ENCODE results near the gene EPS8L1. TPM values are rescaled to one million over a fixed set of nuclear protein-coding genes. Genes with fewer than 3 reads are reported as not detected.

Gene EPS8L1
- total RNA-seq, 2 experiments from 2014 or later: 2.0 to 2.2 TPM

GRCh38 chr19:55117663-55118391 is 42.2 kb downstream of the EPS8L1 start:
- ATAC-seq (ENCODE audit: poor library complexity) (peak; percentile 89), DNase-seq (peak; percentile 91 to 99 (median 97))
- Histone ChIP-seq H3K9me3 (ENCODE audit: control insufficient read depth in 1 of 2, insufficient read depth in 1 of 2, low read length in 2 of 2) (peaks cover 0 to 3% of the 10 kb centered on the region in 2 experiments), H3K4me3 (ENCODE audit: low read length) (peak overlapping the region; percentile 60), H3K4me1 (ENCODE audit: insufficient read depth, low read length) (peaks cover 47% of the 10 kb centered on the region), H3K27ac (ENCODE audit: low read depth in 1 of 2, low read length in 2 of 2) (no peak overlapping the region), H3K27me3 (ENCODE audit: control insufficient read depth in 1 of 2, insufficient read depth in 2 of 2, low read length in 2 of 2) (no peaks in the 10 kb centered on the region), H3K36me3 (ENCODE audit: insufficient read depth, low read length) (peaks cover 9% of the 10 kb centered on the region)
- ChIA-PET POLR2A (interaction anchor here (0.6 to 2.1 kb wide), 17 partner anchors 29 to 669 kb away, joined by 3 to 11 read pairs (median 4); partner anchors contain the start of genes DNAAF3, FIZ1, HSPBP1 and KMT5C), CTCF (interaction anchor here (1.0 to 2.4 kb wide), 3 partner anchors 29 to 359 kb away, joined by 3 to 8 read pairs (median 5); partner anchors contain the start of gene ZNF628)
- intact Hi-C loops (cut with DNase I, micrococcal nuclease): loop anchor here in 1 of 2 experiments (1.0 to 5.0 kb wide), 7 partner anchors 29 to 539 kb away; partner anchors contain the start of genes PPP6R1, RDH13 and U2AF2
- no peaks in the 10 kb centered on the region for H3K27me3 Mint-ChIP-seq
- H3K9me3 Mint-ChIP-seq: no peaks in the 10 kb centered on the region
- H3K36me3 Mint-ChIP-seq (ENCODE audit: low read depth): peaks cover 16% of the 10 kb centered on the region
- no peak for TF ChIP-seq CTCF (IDR thresholded peaks at IDR 0.05)
- peak overlapping the region; percentile 85 for H3K27ac Mint-ChIP-seq
- H3K4me1 Mint-ChIP-seq (ENCODE audit: low read depth): peaks cover 37% of the 10 kb centered on the region
- H3K4me3 Mint-ChIP-seq: peak overlapping the region; percentile 92

GRCh38 chr19:55118401-55118991 is 42.8 kb downstream of the EPS8L1 start:
- Mint-ChIP-seq H3K27me3 (peaks cover 2% of the 10 kb centered on the region), H3K27ac (peak overlapping the region; percentile 85), H3K9me3 (no peaks in the 10 kb centered on the region), H3K4me1 (ENCODE audit: low read depth) (peaks cover 37% of the 10 kb centered on the region), H3K36me3 (ENCODE audit: low read depth) (peaks cover 16% of the 10 kb centered on the region), H3K4me3 (peak overlapping the region; percentile 92)
- H3K4me1 ChIP-seq (ENCODE audit: insufficient read depth, low read length): peaks cover 47% of the 10 kb centered on the region
- no peak for TF ChIP-seq CTCF (IDR thresholded peaks at IDR 0.05)
- DNase-seq (peak in 4 of 14 experiments; percentile 19 to 47 (median 26)), ATAC-seq (ENCODE audit: poor library complexity) (no peak)
- ChIA-PET CTCF (interaction anchor here (1.5 to 2.4 kb wide), 2 partner anchors 30 to 42 kb away, joined by 5 to 8 read pairs; no protein-coding TSS in a partner anchor), POLR2A (interaction anchor here (0.6 to 1.9 kb wide), 8 partner anchors 37 to 670 kb away, joined by 3 to 10 read pairs (median 5); partner anchors contain the start of genes FIZ1, KMT5C, LENG8 and RDH13)
- intact Hi-C loops (cut with DNase I, micrococcal nuclease): loop anchor here in 1 of 2 experiments (2.0 to 5.0 kb wide), 4 partner anchors 116 to 539 kb away; partner anchors contain the start of gene U2AF2
- no peak overlapping the region for H3K27ac ChIP-seq (ENCODE audit: low read depth in 1 of 2, low read length in 2 of 2)
- H3K4me3 ChIP-seq (ENCODE audit: low read length): peak overlapping the region; percentile 60
- H3K9me3 ChIP-seq (ENCODE audit: control insufficient read depth in 1 of 2, insufficient read depth in 1 of 2, low read length in 2 of 2): peaks cover 0 to 3% of the 10 kb centered on the region in 2 experiments
- no peaks in the 10 kb centered on the region for H3K27me3 ChIP-seq (ENCODE audit: control insufficient read depth in 1 of 2, insufficient read depth in 2 of 2, low read length in 2 of 2)
- H3K36me3 ChIP-seq (ENCODE audit: insufficient read depth, low read length): peaks cover 6% of the 10 kb centered on the region

- ChIA-PET POLR2A (interaction anchor here (1.7 kb wide), 1 partner anchor 56 kb away, joined by 5 read pairs; the partner anchor contains the start of gene RDH13), CTCF (interaction anchor here (1.1 kb wide), 1 partner anchor 173 kb away, joined by 3 read pairs; no protein-coding TSS in a partner anchor)
- no peak for TF ChIP-seq CTCF (IDR thresholded peaks at IDR 0.05)
- Histone ChIP-seq H3K27me3 (ENCODE audit: control insufficient read depth in 1 of 2, insufficient read depth in 2 of 2, low read length in 2 of 2) (no peaks in the 10 kb centered on the region), H3K9me3 (ENCODE audit: control insufficient read depth in 1 of 2, insufficient read depth in 1 of 2, low read length in 2 of 2) (peaks cover 0 to 3% of the 10 kb centered on the region in 2 experiments), H3K4me3 (ENCODE audit: low read length) (no peak overlapping the region), H3K27ac (ENCODE audit: low read depth in 1 of 2, low read length in 2 of 2) (no peak overlapping the region), H3K4me1 (ENCODE audit: insufficient read depth, low read length) (peaks cover 46% of the 10 kb centered on the region), H3K36me3 (ENCODE audit: insufficient read depth, low read length) (peaks cover 6% of the 10 kb centered on the region)
- peak overlapping the region; percentile 71 for H3K27ac Mint-ChIP-seq
- peaks cover 7% of the 10 kb centered on the region for H3K27me3 Mint-ChIP-seq
- H3K9me3 Mint-ChIP-seq: no peaks in the 10 kb centered on the region
- peak in 5 of 14 experiments; percentile 14 to 65 (median 24) for DNase-seq
- peaks cover 37% of the 10 kb centered on the region for H3K4me1 Mint-ChIP-seq (ENCODE audit: low read depth)
- peaks cover 16% of the 10 kb centered on the region for H3K36me3 Mint-ChIP-seq (ENCODE audit: low read depth)
- intact Hi-C loops (cut with DNase I, micrococcal nuclease): loop anchor here in 1 of 2 experiments (2.0 to 5.0 kb wide), 4 partner anchors 117 to 538 kb away; partner anchors contain the start of gene U2AF2
- no peak for ATAC-seq (ENCODE audit: poor library complexity)
- H3K4me3 Mint-ChIP-seq: peak overlapping the region; percentile 92
Observed at GRCh38 chr19:55119053-55119452, 43.4 kb downstream of the EPS8L1 start.

Data from CD4-positive, alpha-beta T cell (primary cell).